Activated naive CD4-positive, alpha-beta T cell treated with anti-CD3 and anti-CD28 coated beads, Interleukin-2, amount 10 ng/mL, durations not matched to agents 7 days and 5 days (primary cell): ENCODE data around the gene GNB1L.
"Not testable (repeated sequence)": the region's sequence is repeated elsewhere in the genome, so short reads cannot be mapped to it uniquely, and the experiment has no call there.

Experiments used
- CTCF ChIA-PET: fragments of 350-600 bp; sonication (Branson Sonifier 250); formaldehyde crosslinking; loops from one replicate; lab custom pipeline; 2021; ENCODE audit warnings: antibody characterized with exemption; lab: Charles Lee
- DNase-seq: peaks from one replicate; pipeline ENCODE4 v3.0.0-alpha.2; 2020
- H3K27ac Mint-ChIP-seq: one replicate; pipeline ENCODE4 v1.8.0; 2021; ENCODE audit warnings: mild to moderate bottlenecking, moderate library complexity, mixed read lengths
- H3K27me3 Mint-ChIP-seq: one replicate; pipeline ENCODE4 v1.8.0; 2021; ENCODE audit warnings: mild to moderate bottlenecking, mixed read lengths
- H3K36me3 Mint-ChIP-seq: one replicate; pipeline ENCODE4 v1.8.0; 2021; ENCODE audit warnings: mixed read lengths
- H3K4me1 Mint-ChIP-seq: one replicate; pipeline ENCODE4 v1.8.0; 2021; ENCODE audit warnings: mixed read lengths
- H3K4me3 Mint-ChIP-seq: one replicate; pipeline ENCODE4 v1.8.0; 2021; ENCODE audit warnings: mild to moderate bottlenecking, moderate library complexity, mixed read lengths
- H3K9me3 Mint-ChIP-seq: one replicate; pipeline ENCODE4 v1.8.0; 2021; ENCODE audit warnings: mixed read lengths

GNB1L gene

GRCh38 chr22:19798003-19798665, 56.5 kb downstream of the GNB1L start:
- H3K36me3 Mint-ChIP-seq: no peaks in the 10 kb centered on the region
- CTCF ChIA-PET: interaction anchor here (1.1 kb wide), 1 partner anchor 42 kb away, joined by 4 read pairs; no protein-coding TSS in a partner anchor
- no peak for DNase-seq
- no peaks in the 10 kb centered on the region for H3K27me3 Mint-ChIP-seq
- H3K4me3 Mint-ChIP-seq: no peak overlapping the region
- H3K9me3 Mint-ChIP-seq: no peaks in the 10 kb centered on the region
- peaks cover 2% of the 10 kb centered on the region for H3K4me1 Mint-ChIP-seq
- no peak overlapping the region for H3K27ac Mint-ChIP-seq

GRCh38 chr22:19797086-19798002, 57.3 kb downstream of the GNB1L start:
- no peaks in the 10 kb centered on the region for H3K36me3 Mint-ChIP-seq
- CTCF ChIA-PET: no interaction called here

GRCh38 chr22:19796160-19796559, 58.5 kb downstream of the GNB1L start:
- Mint-ChIP-seq H3K4me1 (peaks cover 2% of the 10 kb centered on the region), H3K36me3 (no peaks in the 10 kb centered on the region), H3K27me3 (no peaks in the 10 kb centered on the region), H3K9me3 (no peaks in the 10 kb centered on the region), H3K27ac (no peak overlapping the region), H3K4me3 (no peak overlapping the region)
- CTCF ChIA-PET: interaction anchor here (0.8 kb wide), 1 partner anchor 167 kb away, joined by 3 read pairs; no protein-coding TSS in a partner anchor
- DNase-seq: no peak

More at GRCh38 chr22:19797086-19798002, 57.3 kb downstream of the GNB1L start:
- Mint-ChIP-seq H3K27me3 (no peaks in the 10 kb centered on the region), H3K27ac (no peak overlapping the region), H3K9me3 (no peaks in the 10 kb centered on the region), H3K4me1 (peaks cover 2% of the 10 kb centered on the region), H3K4me3 (no peak overlapping the region)
- no peak for DNase-seq

GRCh38 chr22:19795617-19796008, 59.1 kb downstream of the GNB1L start:
- no peak overlapping the region for H3K4me3 Mint-ChIP-seq
- H3K9me3 Mint-ChIP-seq: no peaks in the 10 kb centered on the region
- CTCF ChIA-PET: interaction anchor here (0.8 kb wide), 1 partner anchor 167 kb away, joined by 3 read pairs; no protein-coding TSS in a partner anchor
- no peak overlapping the region for H3K27ac Mint-ChIP-seq
- no peaks in the 10 kb centered on the region for H3K27me3 Mint-ChIP-seq
- peaks cover 2% of the 10 kb centered on the region for H3K4me1 Mint-ChIP-seq
- DNase-seq: no peak
- H3K36me3 Mint-ChIP-seq: no peaks in the 10 kb centered on the region

- H3K36me3 Mint-ChIP-seq: no peaks in the 10 kb centered on the region
- H3K27ac Mint-ChIP-seq: no peak overlapping the region
- CTCF ChIA-PET: interaction anchor here (1.2 kb wide), 1 partner anchor 63 kb away, joined by 4 read pairs; no protein-coding TSS in a partner anchor
Observed at GRCh38 chr22:19793661-19794310, 60.9 kb downstream of the GNB1L start.

GRCh38 chr22:19793161-19793560, 61.5 kb downstream of the GNB1L start:
- no peak overlapping the region for H3K27ac Mint-ChIP-seq
- no peaks in the 10 kb centered on the region for H3K9me3 Mint-ChIP-seq
- H3K4me3 Mint-ChIP-seq: no peak overlapping the region

More at GRCh38 chr22:19793661-19794310, 60.9 kb downstream of the GNB1L start:
- Mint-ChIP-seq H3K27me3 (no peaks in the 10 kb centered on the region), H3K4me3 (no peak overlapping the region), H3K4me1 (peaks cover 2% of the 10 kb centered on the region), H3K9me3 (no peaks in the 10 kb centered on the region)
- no peak for DNase-seq

GRCh38 chr22:19792383-19792896, 62.2 kb downstream of the GNB1L start:
- not testable (repeated sequence) for H3K27ac Mint-ChIP-seq, H3K36me3 Mint-ChIP-seq, H3K27me3 Mint-ChIP-seq, H3K4me1 Mint-ChIP-seq, DNase-seq, H3K9me3 Mint-ChIP-seq, H3K4me3 Mint-ChIP-seq
- CTCF ChIA-PET: interaction anchor here (1.2 kb wide), 1 partner anchor 62 kb away, joined by 4 read pairs; no protein-coding TSS in a partner anchor

More at GRCh38 chr22:19793161-19793560, 61.5 kb downstream of the GNB1L start:
- Mint-ChIP-seq H3K4me1 (peaks cover 2% of the 10 kb centered on the region), H3K36me3 (no peaks in the 10 kb centered on the region), H3K27me3 (no peaks in the 10 kb centered on the region)
- DNase-seq: no peak
- CTCF ChIA-PET: interaction anchor here (1.2 kb wide), 1 partner anchor 63 kb away, joined by 4 read pairs; no protein-coding TSS in a partner anchor

GRCh38 chr22:19791894-19792293, 62.8 kb downstream of the GNB1L start:
- H3K27ac Mint-ChIP-seq: no peak overlapping the region
- H3K27me3 Mint-ChIP-seq: no peaks in the 10 kb centered on the region
- no peak overlapping the region for H3K4me3 Mint-ChIP-seq
- CTCF ChIA-PET: no interaction called here
- no peak for DNase-seq
- no peaks in the 10 kb centered on the region for H3K36me3 Mint-ChIP-seq
- peaks cover 2% of the 10 kb centered on the region for H3K4me1 Mint-ChIP-seq
- no peaks in the 10 kb centered on the region for H3K9me3 Mint-ChIP-seq

- Mint-ChIP-seq H3K27ac (no peak overlapping the region), H3K27me3 (no peaks in the 10 kb centered on the region), H3K36me3 (no peaks in the 10 kb centered on the region), H3K4me3 (no peak overlapping the region), H3K9me3 (no peaks in the 10 kb centered on the region), H3K4me1 (peaks cover 2% of the 10 kb centered on the region)
- CTCF ChIA-PET: no interaction called here
- DNase-seq: no peak
Observed at GRCh38 chr22:19791243-19791642, 63.4 kb downstream of the GNB1L start.

GRCh38 chr22:19789828-19790227, 64.8 kb downstream of the GNB1L start:
- no peak for DNase-seq
- H3K36me3 Mint-ChIP-seq: no peaks in the 10 kb centered on the region
- H3K27me3 Mint-ChIP-seq: no peaks in the 10 kb centered on the region
- no peak overlapping the region for H3K4me3 Mint-ChIP-seq
- no peaks in the 10 kb centered on the region for H3K4me1 Mint-ChIP-seq
- no peak overlapping the region for H3K27ac Mint-ChIP-seq
- H3K9me3 Mint-ChIP-seq: no peaks in the 10 kb centered on the region
- CTCF ChIA-PET: no interaction called here

GRCh38 chr22:19789406-19789805, 65.3 kb downstream of the GNB1L start:
- no peak overlapping the region for H3K27ac Mint-ChIP-seq
- no peak overlapping the region for H3K4me3 Mint-ChIP-seq
- no peaks in the 10 kb centered on the region for H3K27me3 Mint-ChIP-seq
- no peaks in the 10 kb centered on the region for H3K4me1 Mint-ChIP-seq
- no peaks in the 10 kb centered on the region for H3K36me3 Mint-ChIP-seq
- CTCF ChIA-PET: no interaction called here
- DNase-seq: no peak
- H3K9me3 Mint-ChIP-seq: no peaks in the 10 kb centered on the region

GRCh38 chr22:19788661-19789225, 65.9 kb downstream of the GNB1L start:
- Mint-ChIP-seq H3K27me3 (no peaks in the 10 kb centered on the region), H3K36me3 (no peaks in the 10 kb centered on the region), H3K4me3 (no peak overlapping the region), H3K27ac (no peak overlapping the region), H3K4me1 (no peaks in the 10 kb centered on the region), H3K9me3 (no peaks in the 10 kb centered on the region)
- CTCF ChIA-PET: no interaction called here
- DNase-seq: no peak

GRCh38 chr22:19787849-19788141, 66.9 kb downstream of the GNB1L start:
- CTCF ChIA-PET: no interaction called here
- H3K27me3 Mint-ChIP-seq: peaks cover 9% of the 10 kb centered on the region
- H3K27ac Mint-ChIP-seq: no peak overlapping the region
- H3K4me1 Mint-ChIP-seq: no peaks in the 10 kb centered on the region
- no peaks in the 10 kb centered on the region for H3K9me3 Mint-ChIP-seq
- H3K36me3 Mint-ChIP-seq: no peaks in the 10 kb centered on the region
- no peak for DNase-seq
- no peak overlapping the region for H3K4me3 Mint-ChIP-seq
